ENCODE measurements around the gene PNISR.
"Not testable (repeated sequence)": the region's sequence is repeated elsewhere in the genome, so short reads cannot be mapped to it uniquely, and the experiment has no call there.

PNISR gene, protein sequence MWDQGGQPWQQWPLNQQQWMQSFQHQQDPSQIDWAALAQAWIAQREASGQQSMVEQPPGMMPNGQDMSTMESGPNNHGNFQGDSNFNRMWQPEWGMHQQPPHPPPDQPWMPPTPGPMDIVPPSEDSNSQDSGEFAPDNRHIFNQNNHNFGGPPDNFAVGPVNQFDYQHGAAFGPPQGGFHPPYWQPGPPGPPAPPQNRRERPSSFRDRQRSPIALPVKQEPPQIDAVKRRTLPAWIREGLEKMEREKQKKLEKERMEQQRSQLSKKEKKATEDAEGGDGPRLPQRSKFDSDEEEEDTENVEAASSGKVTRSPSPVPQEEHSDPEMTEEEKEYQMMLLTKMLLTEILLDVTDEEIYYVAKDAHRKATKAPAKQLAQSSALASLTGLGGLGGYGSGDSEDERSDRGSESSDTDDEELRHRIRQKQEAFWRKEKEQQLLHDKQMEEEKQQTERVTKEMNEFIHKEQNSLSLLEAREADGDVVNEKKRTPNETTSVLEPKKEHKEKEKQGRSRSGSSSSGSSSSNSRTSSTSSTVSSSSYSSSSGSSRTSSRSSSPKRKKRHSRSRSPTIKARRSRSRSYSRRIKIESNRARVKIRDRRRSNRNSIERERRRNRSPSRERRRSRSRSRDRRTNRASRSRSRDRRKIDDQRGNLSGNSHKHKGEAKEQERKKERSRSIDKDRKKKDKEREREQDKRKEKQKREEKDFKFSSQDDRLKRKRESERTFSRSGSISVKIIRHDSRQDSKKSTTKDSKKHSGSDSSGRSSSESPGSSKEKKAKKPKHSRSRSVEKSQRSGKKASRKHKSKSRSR

DNA sequence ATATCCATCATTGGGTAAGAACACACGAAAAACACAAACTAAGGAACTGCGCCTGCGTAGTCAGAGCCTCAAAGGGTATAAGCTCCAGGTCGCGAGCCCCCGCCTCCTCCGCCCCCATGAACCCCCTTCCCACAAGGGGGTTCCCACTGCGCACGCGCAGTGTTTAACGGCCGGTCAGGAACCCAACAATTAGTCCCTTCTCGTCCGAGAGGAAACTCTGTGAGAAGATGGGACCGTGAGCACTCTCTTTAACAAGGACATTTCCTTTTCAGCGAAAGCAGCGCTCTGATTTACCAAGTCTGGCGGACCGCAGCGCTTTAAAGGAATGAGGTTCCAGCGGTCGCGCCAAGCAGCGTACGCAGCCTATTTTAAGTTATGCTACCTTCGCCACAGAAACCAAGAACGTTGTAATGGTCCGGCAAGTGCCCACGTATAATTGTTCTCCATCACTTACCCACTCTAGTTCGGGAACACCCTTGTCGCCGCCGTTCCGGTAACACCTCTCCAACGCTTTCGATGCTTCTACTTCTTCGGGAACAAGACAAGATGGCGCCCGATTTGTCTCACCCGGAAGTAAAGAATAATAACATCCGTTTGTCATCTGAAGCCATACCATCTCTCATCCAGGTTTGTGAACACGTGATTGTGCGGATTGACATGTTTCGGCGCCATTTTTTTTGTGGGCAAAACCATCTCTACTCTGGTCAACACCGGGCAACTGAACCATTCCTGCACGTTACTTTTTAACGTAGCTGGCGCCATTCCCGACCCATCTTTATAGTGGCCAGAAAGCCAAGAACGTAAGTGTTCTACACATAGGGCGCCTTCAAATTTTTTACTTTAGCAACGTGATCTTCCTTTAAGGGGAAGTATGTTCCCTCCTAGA lies at the start of gene PNISR:
Gene PNISR, minus strand, starts transcription at position 548 of the 886 bp plus-strand sequence. CDS start 10,649 bp downstream, outside the sequence.
- peak within 1 kb of the TSS; percentile 99 for H3K4me3 ChIP-seq (replicated peaks; ENCODE audit: low read depth, low read length)
- peak; percentile 100 for DNase-seq (ENCODE audit: low read depth)
- no peak for TF ChIP-seq CTCF (IDR thresholded peaks at IDR 0.05; ENCODE audit: low read length, missing control alignments)

GRCh38 chr6:99473730-99474129 lies 48.6 kb upstream of the PNISR start:
- H3K4me3 ChIP-seq (replicated peaks; ENCODE audit: low read depth, low read length): no peak overlapping the region
- no peak for TF ChIP-seq CTCF (IDR thresholded peaks at IDR 0.05; ENCODE audit: low read length, missing control alignments)
- DNase-seq (ENCODE audit: low read depth): no peak

GRCh38 chr6:99471638-99472037 lies 46.5 kb upstream of the PNISR start:
- H3K4me3 ChIP-seq (replicated peaks; ENCODE audit: low read depth, low read length): no peak overlapping the region
- DNase-seq (ENCODE audit: low read depth): no peak
- TF ChIP-seq CTCF (IDR thresholded peaks at IDR 0.05; ENCODE audit: low read length, missing control alignments): no peak

GRCh38 chr6:99467509-99468106 lies 42.5 kb upstream of the PNISR start:
- TF ChIP-seq CTCF (IDR thresholded peaks at IDR 0.05; ENCODE audit: low read length, missing control alignments): peak; percentile 69
- DNase-seq (ENCODE audit: low read depth): peak; percentile 49
- no peak overlapping the region for H3K4me3 ChIP-seq (replicated peaks; ENCODE audit: low read depth, low read length)

DNA sequence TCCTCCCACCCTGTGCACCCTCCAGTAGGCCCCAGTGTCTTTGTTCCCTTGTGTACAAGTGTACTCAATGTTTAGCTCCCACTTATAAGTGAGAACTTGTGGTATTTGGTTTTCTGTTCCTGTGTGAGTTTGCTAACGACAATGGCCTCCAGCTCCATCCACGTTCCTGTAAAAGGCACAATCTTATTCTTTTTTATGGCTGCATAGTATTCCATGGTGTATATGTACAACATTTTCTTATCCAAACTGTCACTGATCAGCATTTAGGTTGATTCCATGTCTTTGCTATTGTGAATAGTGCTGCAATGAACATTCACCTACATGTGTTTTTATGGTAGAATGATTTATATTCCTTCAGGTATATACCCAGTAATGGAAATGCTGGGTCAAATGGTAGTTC lies 34.0 kb upstream of the PNISR start:
- not testable (repeated sequence) for DNase-seq (ENCODE audit: low read depth); H3K4me3 ChIP-seq (replicated peaks; ENCODE audit: low read depth, low read length)

DNA sequence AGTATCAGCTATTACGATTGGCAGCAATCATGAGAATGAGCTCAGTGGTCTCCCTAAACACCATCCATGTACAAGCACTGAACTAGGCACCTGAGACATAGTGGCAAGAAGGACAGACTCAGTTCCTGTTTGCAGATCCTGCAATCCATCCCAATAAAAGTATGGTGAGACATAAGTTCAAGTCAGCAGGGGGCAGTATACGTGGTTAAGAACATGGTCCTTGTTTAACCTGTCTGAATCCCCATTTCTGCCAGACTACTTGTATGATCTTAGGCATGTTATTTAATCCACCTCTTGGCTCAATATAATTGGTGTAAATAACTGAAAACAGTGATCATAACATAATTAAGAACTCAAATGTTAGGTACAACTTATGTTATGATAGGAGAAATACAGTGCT lies 33.2 kb upstream of the PNISR start:
- peak; percentile 42 for TF ChIP-seq CTCF (IDR thresholded peaks at IDR 0.05; ENCODE audit: low read length, missing control alignments)
- peak; percentile 51 for DNase-seq (ENCODE audit: low read depth)
- H3K4me3 ChIP-seq (replicated peaks; ENCODE audit: low read depth, low read length): no peak overlapping the region
